HG02943 (cell line): ENCODE data around the gene STMN3.

Experiments used
- ATAC-seq: cut with Tn5 transposase; IDR thresholded peaks from one replicate; pipeline ENCODE4 v1.9.1; 2021; ENCODE audit warnings: mild to moderate bottlenecking, low read depth, moderate library complexity; ENCODE audit not compliant: unreplicated experiment

STMN3 gene

DNA sequence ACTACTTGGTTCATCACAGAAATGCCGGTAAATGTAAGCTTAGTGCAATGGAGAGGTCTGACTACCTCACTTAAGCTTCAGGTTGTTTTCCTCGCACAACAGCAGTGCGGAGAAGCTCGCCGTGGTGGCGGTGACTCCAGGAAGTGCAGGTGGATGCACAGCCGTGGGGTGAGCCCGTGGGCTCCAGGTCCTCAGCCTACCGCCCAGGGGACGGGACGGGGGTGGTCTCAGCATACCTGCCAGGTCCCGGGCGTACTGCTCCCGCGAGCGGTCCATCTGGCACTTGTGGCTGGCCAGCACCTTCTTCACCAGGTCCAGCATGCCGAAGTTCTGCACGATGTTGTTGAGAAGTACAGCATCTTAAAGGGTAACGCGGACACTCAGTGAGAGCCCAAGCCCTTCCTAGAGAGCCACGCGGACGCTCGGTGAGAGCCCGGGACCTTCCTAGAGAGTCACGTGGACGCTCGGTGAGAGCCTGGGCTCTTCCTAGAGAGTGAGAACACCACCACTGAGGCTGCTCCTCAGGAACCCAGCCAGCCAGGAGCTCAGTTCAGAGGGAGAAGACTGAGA, 61.4 kb downstream of the STMN3 start:
- ATAC-seq, result no peak

DNA sequence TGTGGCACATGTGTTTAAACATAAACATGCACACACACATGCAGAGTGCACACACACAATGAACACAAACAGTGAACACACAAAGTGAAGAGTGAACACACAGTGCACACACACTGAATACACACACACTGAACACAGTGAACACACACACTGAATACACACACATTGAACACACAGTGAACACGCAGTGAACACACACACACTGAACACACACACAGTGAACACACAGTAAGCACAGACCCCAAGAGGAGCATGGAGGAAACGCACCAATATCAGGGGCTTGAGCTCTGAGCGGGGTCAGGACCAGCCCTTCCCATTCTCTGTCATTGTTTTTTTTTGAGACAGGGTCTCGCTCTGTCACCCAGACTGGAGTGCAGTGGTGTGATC, 62.1 kb downstream of the STMN3 start:
- no peak for ATAC-seq

DNA sequence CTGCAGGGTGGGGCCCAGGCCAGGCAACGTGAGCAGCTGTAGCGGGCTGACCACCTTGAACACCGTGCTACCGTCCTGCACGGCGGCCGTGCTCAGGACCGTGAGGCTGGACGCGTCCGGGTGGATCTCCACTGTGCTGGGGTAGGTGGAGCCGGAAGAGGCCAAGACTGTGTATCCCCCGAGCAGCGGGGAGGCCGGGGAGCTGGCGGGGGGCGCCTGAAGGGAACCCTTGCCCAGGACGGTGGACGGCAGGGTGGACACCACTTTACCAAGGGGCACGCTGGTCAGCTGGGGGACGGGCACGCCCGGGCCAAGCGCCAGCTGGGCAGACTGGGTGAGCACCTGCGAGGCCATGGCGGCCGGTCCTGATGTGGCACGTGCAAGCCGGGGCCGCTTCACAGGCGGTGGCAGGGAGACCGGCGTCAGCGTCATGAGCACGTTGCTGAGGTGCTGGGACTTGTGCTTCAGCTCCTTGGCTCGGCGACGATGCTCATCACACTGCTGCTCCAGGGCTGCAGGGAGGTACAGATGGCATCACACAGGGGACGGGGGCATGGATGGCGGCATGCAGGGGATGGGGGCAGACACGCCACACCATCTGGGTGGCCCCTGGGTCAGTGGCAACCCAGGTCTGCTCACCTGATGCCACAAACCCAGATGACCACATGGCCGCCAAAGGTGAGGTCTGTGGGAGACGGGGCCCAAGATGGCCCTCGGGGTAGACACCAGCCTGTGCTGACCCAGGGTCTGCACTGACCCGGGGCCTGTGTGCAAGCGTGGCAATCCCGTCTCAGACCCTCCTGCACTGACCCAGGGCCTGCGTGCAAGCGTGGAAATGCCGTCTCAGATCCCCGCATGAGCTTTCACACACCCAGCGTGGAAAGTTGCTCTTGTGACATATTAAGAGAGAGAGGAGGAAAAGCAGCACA, 62.7 kb downstream of the STMN3 start:
- ATAC-seq, result no peak
